GM12878 (cell line): ENCODE results near the gene AGTRAP. TPM values are rescaled to one million over a fixed set of nuclear protein-coding genes. Genes with fewer than 3 reads are reported as not detected.

Experiments
- ATAC-seq: fragments of 200-7000 bp; cut with Tn5 transposase; 3 replicates; pipeline ENCODE4 v1.9.1; 2020; ENCODE audit warnings: mild to moderate bottlenecking, moderate library complexity
- BruUV-seq: library from RNA; stranded (reverse); fragments of 400-500 nt; replicated peaks from 2 replicates; lab custom pipeline; 2021; lab: Mats Ljungman, UMichigan
- CTCF ChIA-PET: fragments of 300-600 bp; sonication (Branson Sonifier 250); formaldehyde crosslinking; extraction: SDS; loops from one replicate; lab custom pipeline; 2021; ENCODE audit warnings: inconsistent platforms; lab: Yijun Ruan, JAX
- POLR2A ChIA-PET: fragments of 350-600 bp; formaldehyde crosslinking; extraction: SDS; loops from one replicate; lab custom pipeline; 2021; ENCODE audit warnings: inconsistent platforms; lab: Charles Lee
- RAD21 ChIA-PET: fragments of 300-600 bp; sonication (Branson Sonifier 250); formaldehyde crosslinking; loops from one replicate; lab custom pipeline; 2023; ENCODE audit warnings: antibody characterized with exemption; ENCODE audit not compliant: unreplicated experiment; lab: Charles Lee
- SMC1A ChIA-PET: fragments of 300-600 bp; sonication (Branson Sonifier 250); formaldehyde crosslinking; loops from one replicate; lab custom pipeline; 2023; ENCODE audit not compliant: unreplicated experiment, uncharacterized antibody; lab: Charles Lee
- DNase-seq: peaks from one replicate; pipeline ENCODE4 v3.0.0-alpha.2; 2011; ENCODE audit warnings: low read depth, low spot score
- FAIRE-seq: peaks from 3 replicates; lab custom pipeline; 2011; peaks lifted over from hg19 to GRCh38; lab: Jason Lieb, UNC
- H2AFZ ChIP-seq: 2 replicates; pipeline ENCODE4 v1.6.0; 2011; ENCODE audit warnings: low read depth, low read length, control low read depth; ENCODE audit not compliant: control insufficient read depth
- H3K27ac ChIP-seq: 2 replicates; pipeline ENCODE4 v1.5.1; 2011; ENCODE audit warnings: control low read depth; ENCODE audit not compliant: control insufficient read depth, insufficient read depth
- H3K27me3 ChIP-seq, 2 experiments: replicated peaks in 1 of 2; 2 replicates each; pipeline versions ENCODE4 v1.6.0 to v1.6.1; 2011; ENCODE audit warnings: low read length in 1 of 2; ENCODE audit not compliant: control insufficient read depth in 2 of 2, insufficient read depth in 2 of 2
- H3K36me3 ChIP-seq, 2 experiments: 2 replicates each; pipeline ENCODE4 v1.5.1; 2011; ENCODE audit warnings: low read length in 1 of 2; ENCODE audit not compliant: control insufficient read depth in 2 of 2, insufficient read depth in 2 of 2
- H3K4me1 ChIP-seq: 2 replicates; pipeline ENCODE4 v1.6.1; 2011; ENCODE audit warnings: mild to moderate bottlenecking, low read length, moderate library complexity, mixed read lengths; ENCODE audit not compliant: control insufficient read depth, insufficient read depth
- H3K4me2 ChIP-seq: 2 replicates; pipeline ENCODE4 v1.6.0; 2011; ENCODE audit warnings: control low read depth; ENCODE audit not compliant: control insufficient read depth, insufficient read depth
- H3K4me3 ChIP-seq: fragments of 200-600 bp; sonication (generic); 2 replicates; pipeline ENCODE4 v1.5.1; 2016
- H3K79me2 ChIP-seq: 2 replicates; pipeline ENCODE4 v1.6.0; 2011; ENCODE audit warnings: low read length; ENCODE audit not compliant: control insufficient read depth, insufficient read depth
- H3K9ac ChIP-seq: 2 replicates; pipeline ENCODE4 v1.8.0; 2011; ENCODE audit warnings: low read length, control low read depth, mixed read lengths; ENCODE audit not compliant: control insufficient read depth, insufficient read depth
- H3K9me3 ChIP-seq: replicated peaks from 3 replicates; pipeline ENCODE4 v1.5.1; 2011; ENCODE audit warnings: mild to moderate bottlenecking, low read length; ENCODE audit not compliant: control insufficient read depth, insufficient read depth
- H4K20me1 ChIP-seq: 2 replicates; pipeline ENCODE4 v1.6.0; 2011; ENCODE audit not compliant: control insufficient read depth, insufficient read depth
- FOS ChIP-seq: IDR thresholded peaks from 3 replicates; pipeline ENCODE4 v1.6.1; 2011; ENCODE audit warnings: borderline replicate concordance; ENCODE audit not compliant: insufficient read length; ENCODE audit errors: extremely low read depth
- IKZF1 ChIP-seq: fragments of 450-650 bp; conservative IDR thresholded peaks from 2 replicates; pipeline ENCODE4 v1.6.1; 2017; ENCODE audit warnings: antibody characterized with exemption, mild to moderate bottlenecking
- JUNB ChIP-seq: IDR thresholded peaks from 2 replicates; pipeline ENCODE4 v1.6.1; 2016; ENCODE audit warnings: antibody characterized with exemption, mild to moderate bottlenecking
- NFXL1 ChIP-seq: fragments of 450-650 bp; IDR thresholded peaks from 2 replicates; pipeline ENCODE4 v1.6.1; 2017; ENCODE audit warnings: antibody characterized with exemption, mild to moderate bottlenecking, borderline replicate concordance
- RAD21 ChIP-seq: IDR thresholded peaks from 2 replicates; pipeline ENCODE4 v1.6.1; 2011; ENCODE audit warnings: mild to moderate bottlenecking, low read depth, low read length, moderate library complexity; ENCODE audit not compliant: insufficient read depth
- SUZ12 ChIP-seq: fragments of 200-600 bp; sonication (generic); IDR thresholded peaks from one replicate; pipeline ENCODE4 v1.6.1; 2018; ENCODE audit warnings: antibody characterized with exemption, mild to moderate bottlenecking; ENCODE audit not compliant: unreplicated experiment
- TCF12 ChIP-seq: IDR thresholded peaks from 2 replicates; pipeline ENCODE4 v1.6.1; 2011; ENCODE audit warnings: low read depth, mild to moderate bottlenecking, low read length
- ZBTB11 ChIP-seq: fragments of 450-650 bp; formaldehyde crosslinking; IDR thresholded peaks from 2 replicates; pipeline ENCODE4 v1.5.0; 2022; ENCODE audit warnings: mild to moderate bottlenecking, missing genetic modification characterization
- ZNF622 ChIP-seq: fragments of 450-650 bp; IDR thresholded peaks from 2 replicates; pipeline ENCODE4 v1.6.1; 2017; ENCODE audit warnings: mild to moderate bottlenecking, inconsistent platforms
- WGBS: methylation state at CpG from one replicate; pipeline ENCODE4 v1.1.6; 2016; ENCODE audit warnings: low lambda C conversion rate; ENCODE audit not compliant: insufficient replicate concordance, insufficient coverage; ENCODE audit errors: missing lambda C conversion rate; 5-methylcytosine and 5-hydroxymethylcytosine counted together
- in situ Hi-C: fragments of 300-500 bp; cut with MboI; formaldehyde crosslinking; loops from 9 replicates; pipeline ENCODE4 v1.14.3; 2018; ENCODE audit warnings: mixed read lengths
- intact Hi-C: fragments of 100-400 bp; cut with micrococcal nuclease; formaldehyde crosslinking; loops from one replicate; pipeline ENCODE4 v1.14.2; 2022; ENCODE audit not compliant: unreplicated experiment
- polyA plus RNA-seq, 11 experiments: library from polyadenylated mRNA; depleted of rRNA in 4 of 11; unstranded in 6 of 11; stranded (reverse) in 5 of 11; fragments of >200 nt; fragmentation: Nextera tagmentation in 4 of 11; fragmentation: Illumina TruSeq in 1 of 11; extraction: Ambion mirVana in 4 of 11; extraction: Trizol in 1 of 11; gene quantifications; 1 replicate in 1 of 11; 2 replicates in 10 of 11; pipeline versions ENCODE4 v1.2.1 to v1.2.3, GENCODE V29; 2011 to 2016; ENCODE audit warnings: inconsistent platforms in 2 of 11, missing spikeins in 2 of 11, low read depth in 1 of 11
- total RNA-seq, 4 experiments: library from RNA; depleted of rRNA in 3 of 4; stranded (reverse); fragments of >200 nt in 3 of 4; fragmentation: Illumina TruSeq in 1 of 4; extraction: Trizol in 1 of 4; gene quantifications; 2 replicates each; pipeline versions ENCODE4 v1.2.1 to v1.2.3, GENCODE V29; 2013 to 2021
- TF ChIP-seq, protein P1 (sequence below): fragments of 450-650 bp; IDR thresholded peaks from 2 replicates; pipeline ENCODE4 v1.6.1; 2016; ENCODE audit warnings: mild to moderate bottlenecking

AGTRAP gene
- total and polyA plus RNA-seq, 10 of the 15 experiments (the other 5 are each of a cell fraction or from before 2014, with no cell fraction given) = 3.0 to 17.4 (median 10.2) TPM

- Histone ChIP-seq H3K9ac (no peak overlapping the region), H4K20me1 (no peaks in the 10 kb centered on the region), H3K27me3 (no peaks in the 10 kb centered on the region; a peak in 1 of 4 replicates), H3K9me3 (no peaks in the 10 kb centered on the region; the same call in 2 of the 3 replicates), H3K4me1 (no peaks in the 10 kb centered on the region), H3K79me2 (no peaks in the 10 kb centered on the region)
- no TSS peak for BruUV-seq
- intact Hi-C loops = no loop called here
- POLR2A ChIA-PET = no interaction called here
- no peak for ATAC-seq
- in situ Hi-C loops = no loop called here
- TF ChIP-seq SUZ12 (no peak), NFXL1 (no peak), ZBTB11 (CRISPR knock-in tag) (no peak), IKZF1 (no peak), RAD21 (no peak), FOS (no peak), ZNF622 (no peak), JUNB (no peak), TCF12 (no peak)
- TF ChIP-seq, protein P1, sequence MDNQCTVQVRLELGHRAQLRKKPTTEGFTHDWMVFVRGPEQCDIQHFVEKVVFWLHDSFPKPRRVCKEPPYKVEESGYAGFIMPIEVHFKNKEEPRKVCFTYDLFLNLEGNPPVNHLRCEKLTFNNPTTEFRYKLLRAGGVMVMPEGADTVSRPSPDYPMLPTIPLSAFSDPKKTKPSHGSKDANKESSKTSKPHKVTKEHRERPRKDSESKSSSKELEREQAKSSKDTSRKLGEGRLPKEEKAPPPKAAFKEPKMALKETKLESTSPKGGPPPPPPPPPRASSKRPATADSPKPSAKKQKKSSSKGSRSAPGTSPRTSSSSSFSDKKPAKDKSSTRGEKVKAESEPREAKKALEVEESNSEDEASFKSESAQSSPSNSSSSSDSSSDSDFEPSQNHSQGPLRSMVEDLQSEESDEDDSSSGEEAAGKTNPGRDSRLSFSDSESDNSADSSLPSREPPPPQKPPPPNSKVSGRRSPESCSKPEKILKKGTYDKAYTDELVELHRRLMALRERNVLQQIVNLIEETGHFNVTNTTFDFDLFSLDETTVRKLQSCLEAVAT = no peak
- TF ChIP-seq, all 136 proteins: peak for 0
- FAIRE-seq = no peak
- no peak for DNase-seq
- H2AFZ ChIP-seq = no peak overlapping the region
- ChIA-PET SMC1A (no interaction called here), RAD21 (no interaction called here), CTCF (interaction anchor here (0.6 kb wide), 1 partner anchor 20 kb away, joined by 3 read pairs; no protein-coding TSS in a partner anchor)
- H3K4me2 ChIP-seq = no peak overlapping the region
- no peak overlapping the region for H3K4me3 ChIP-seq
- 35% methylated on average over 4 of the region's 4 CpGs for WGBS
- no peaks in the 10 kb centered on the region for H3K36me3 ChIP-seq
- no peak overlapping the region for H3K27ac ChIP-seq
Measured at GRCh38 chr1:11759791-11760190, 23.9 kb downstream of the AGTRAP start.
